Smooth muscle cell (in vitro differentiated cells): ENCODE results near the gene SERPINA4. TPM values are rescaled to one million over a fixed set of nuclear protein-coding genes. Genes with fewer than 3 reads are reported as not detected.

Experiments used
- DNase-seq: peaks from one replicate; lab custom pipeline; 2025; ENCODE audit not compliant: unreplicated experiment; lab: John Stamatoyannopoulos, UW
- H2AFZ ChIP-seq: fragments of 200-600 bp; sonication (generic); 2 replicates; pipeline ENCODE4 v1.6.0; 2016; ENCODE audit warnings: antibody characterized with exemption, low read depth, mild to moderate bottlenecking
- H3F3A ChIP-seq: fragments of 200-600 bp; sonication (generic); 2 replicates; pipeline ENCODE4 v1.6.0; 2017; ENCODE audit warnings: antibody characterized with exemption, low read depth
- H3K27ac ChIP-seq: fragments of 200-600 bp; sonication (generic); 2 replicates; pipeline ENCODE4 v1.5.1; 2016; ENCODE audit warnings: low read depth, mild to moderate bottlenecking
- H3K27me3 ChIP-seq: fragments of 200-600 bp; sonication (generic); 2 replicates; pipeline ENCODE4 v1.6.1; 2016; ENCODE audit warnings: low read depth, mild to moderate bottlenecking
- H3K36me3 ChIP-seq: fragments of 200-600 bp; sonication (generic); 2 replicates; pipeline ENCODE4 v1.5.1; 2016; ENCODE audit warnings: low read depth
- H3K4me1 ChIP-seq: fragments of 200-600 bp; sonication (generic); 2 replicates; pipeline ENCODE4 v1.5.1; 2016; ENCODE audit warnings: low read depth
- H3K4me2 ChIP-seq: fragments of 200-600 bp; sonication (generic); 2 replicates; pipeline ENCODE4 v1.6.0; 2016; ENCODE audit warnings: mild to moderate bottlenecking
- H3K4me3 ChIP-seq: fragments of 200-600 bp; sonication (generic); 2 replicates; pipeline ENCODE4 v1.5.1; 2016; ENCODE audit warnings: mild to moderate bottlenecking
- H3K79me2 ChIP-seq: fragments of 200-600 bp; sonication (generic); 2 replicates; pipeline ENCODE4 v1.6.0; 2016; ENCODE audit warnings: low read depth, mild to moderate bottlenecking
- H3K9ac ChIP-seq: fragments of 200-600 bp; sonication (generic); 2 replicates; pipeline ENCODE4 v1.6.0; 2016; ENCODE audit warnings: low read depth
- H3K9me3 ChIP-seq: fragments of 200-600 bp; sonication (generic); replicated peaks from 2 replicates; pipeline ENCODE4 v1.5.1; 2016; ENCODE audit warnings: low read depth
- H4K20me1 ChIP-seq: fragments of 200-600 bp; sonication (generic); 2 replicates; pipeline ENCODE4 v1.6.0; 2016; ENCODE audit warnings: low read depth
- CTCF ChIP-seq: fragments of 200-600 bp; sonication (generic); IDR thresholded peaks from 2 replicates; pipeline ENCODE4 v1.5.1; 2017; ENCODE audit warnings: borderline replicate concordance, mild to moderate bottlenecking, antibody characterized with exemption; ENCODE audit not compliant: insufficient read depth, poor library complexity, severe bottlenecking
- WGBS: methylation state at CpG from one replicate; pipeline ENCODE4 v1.1.7; 2016; ENCODE audit warnings: low lambda C conversion rate; 5-methylcytosine and 5-hydroxymethylcytosine counted together
- polyA plus RNA-seq: library from polyadenylated mRNA; unstranded; fragments of >200 nt; fragmentation: Nextera tagmentation; extraction: Ambion mirVana; gene quantifications from 2 replicates; pipeline ENCODE4 v1.2.1, GENCODE V29; 2016
- total RNA-seq: library from RNA; depleted of rRNA; stranded (reverse); fragments of >200 nt; gene quantifications from 2 replicates; pipeline ENCODE4 v1.2.3, GENCODE V29; 2014

SERPINA4 gene
- total and polyA plus RNA-seq, 2 experiments from 2014 or later = not detected

DNA sequence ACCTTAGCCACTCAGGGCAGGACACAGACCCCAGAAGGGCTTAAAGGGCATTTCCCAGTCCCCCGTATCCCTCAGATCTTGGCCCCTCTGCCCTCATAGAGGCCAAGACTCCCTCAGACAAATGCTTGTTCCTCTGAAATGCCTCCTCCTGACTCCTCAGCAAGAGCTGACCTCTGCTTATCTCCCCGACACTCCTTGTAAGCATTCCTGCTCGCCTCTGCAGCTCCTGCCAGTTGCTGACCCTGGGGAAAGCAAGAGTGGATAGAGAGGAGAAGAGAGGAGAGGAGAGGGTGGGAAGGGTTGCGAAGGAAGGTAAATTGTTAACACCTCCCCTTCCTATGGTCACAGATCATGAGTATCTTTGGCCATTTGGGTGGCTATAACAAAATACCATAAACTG is 27.1 kb downstream of the SERPINA4 start:
- no peaks in the 10 kb centered on the region for H3K9me3 ChIP-seq
- H3K27me3 ChIP-seq = no peaks in the 10 kb centered on the region
- H4K20me1 ChIP-seq = no peaks in the 10 kb centered on the region
- H3K9ac ChIP-seq = no peak overlapping the region
- DNase-seq = no peak
- no peak for TF ChIP-seq CTCF
- no peak overlapping the region for H3K4me2 ChIP-seq
- H3K27ac ChIP-seq = no peak overlapping the region
- no peaks in the 10 kb centered on the region for H3K4me1 ChIP-seq
- no peaks in the 10 kb centered on the region for H3F3A ChIP-seq
- no peak overlapping the region for H2AFZ ChIP-seq
- H3K4me3 ChIP-seq = no peak overlapping the region
- H3K36me3 ChIP-seq = no peaks in the 10 kb centered on the region
- 82% methylated on average over 4 of the region's 4 CpGs for WGBS
- H3K79me2 ChIP-seq = no peaks in the 10 kb centered on the region

DNA sequence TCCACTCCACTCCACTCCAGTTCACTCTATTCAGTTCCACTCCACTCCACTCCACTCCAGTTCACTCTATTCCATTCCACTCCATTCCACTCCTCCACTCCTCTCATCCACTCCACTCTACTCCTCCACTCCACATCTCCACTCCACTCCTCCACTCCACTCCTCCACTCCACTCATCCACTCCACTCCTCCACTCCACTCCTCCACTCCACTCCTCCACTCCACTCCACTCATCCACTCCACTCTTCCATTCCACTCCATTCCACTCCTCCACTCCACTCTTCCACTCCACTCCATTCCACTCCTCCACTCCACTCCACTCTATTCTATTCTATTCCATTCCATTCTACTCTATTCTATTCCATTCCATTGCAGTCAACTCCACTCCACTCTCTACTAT is 29.8 kb downstream of the SERPINA4 start:
- Histone ChIP-seq H3K4me1 (no peaks in the 10 kb centered on the region), H3K9ac (no peak overlapping the region), H3K4me3 (no peak overlapping the region), H3K4me2 (no peak overlapping the region), H3K36me3 (no peaks in the 10 kb centered on the region), H4K20me1 (no peaks in the 10 kb centered on the region), H3K79me2 (no peaks in the 10 kb centered on the region), H3K27ac (no peak overlapping the region), H3K9me3 (no peaks in the 10 kb centered on the region), H3F3A (no peaks in the 10 kb centered on the region), H2AFZ (no peak overlapping the region), H3K27me3 (no peaks in the 10 kb centered on the region)
- no peak for DNase-seq
- TF ChIP-seq CTCF = no peak

GRCh38 chr14:94591871-94592270 is 30.6 kb downstream of the SERPINA4 start:
- H3K4me1 ChIP-seq = no peaks in the 10 kb centered on the region
- no peaks in the 10 kb centered on the region for H4K20me1 ChIP-seq
- H3K27ac ChIP-seq = no peak overlapping the region
- no peak for TF ChIP-seq CTCF
- no peaks in the 10 kb centered on the region for H3F3A ChIP-seq
- H3K4me2 ChIP-seq = no peak overlapping the region
- no peak for DNase-seq
- no peak overlapping the region for H3K9ac ChIP-seq
- WGBS = 95% methylated on average over 8 of the region's 8 CpGs
- H3K4me3 ChIP-seq = no peak overlapping the region
- H3K79me2 ChIP-seq = no peaks in the 10 kb centered on the region
- H3K9me3 ChIP-seq = no peaks in the 10 kb centered on the region
- no peaks in the 10 kb centered on the region for H3K27me3 ChIP-seq
- no peaks in the 10 kb centered on the region for H3K36me3 ChIP-seq
- H2AFZ ChIP-seq = no peak overlapping the region

DNA sequence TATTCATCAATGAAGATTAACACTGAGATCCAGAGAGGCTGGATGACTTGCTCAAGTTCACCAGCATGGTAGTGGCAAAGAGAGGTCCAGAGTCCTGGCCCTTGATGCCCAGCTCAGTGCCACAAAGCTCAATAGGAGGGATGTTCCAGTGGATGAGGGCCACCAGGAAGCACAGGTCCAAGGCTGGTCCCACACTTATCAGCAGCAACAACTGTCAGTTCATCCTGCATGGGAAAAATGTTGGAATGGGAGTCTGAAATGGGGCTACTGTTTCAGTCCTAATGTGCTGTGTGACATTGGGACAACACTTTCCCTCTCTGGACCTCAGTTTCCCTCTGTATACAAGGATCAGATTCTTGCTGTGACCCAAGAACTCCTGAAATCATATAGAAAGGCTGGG is 31.2 kb downstream of the SERPINA4 start:
- H3K4me1 ChIP-seq = no peaks in the 10 kb centered on the region
- TF ChIP-seq CTCF = no peak
- no peak overlapping the region for H3K9ac ChIP-seq
- no peak for DNase-seq
- H2AFZ ChIP-seq = no peak overlapping the region
- no peaks in the 10 kb centered on the region for H3K79me2 ChIP-seq
- no peak overlapping the region for H3K27ac ChIP-seq
- no peaks in the 10 kb centered on the region for H3K36me3 ChIP-seq
- no peaks in the 10 kb centered on the region for H3K9me3 ChIP-seq
- H3F3A ChIP-seq = no peaks in the 10 kb centered on the region
- H3K4me3 ChIP-seq = no peak overlapping the region
- H4K20me1 ChIP-seq = no peaks in the 10 kb centered on the region
- no peaks in the 10 kb centered on the region for H3K27me3 ChIP-seq
- no peak overlapping the region for H3K4me2 ChIP-seq
